NCI-H2081 (cell line): ENCODE results near the gene DNAJC21.

ENCODE experiments used
- DNase-seq, 2 experiments: peaks; one replicate each; lab custom pipeline; 2025; lab: John Stamatoyannopoulos, UW

DNAJC21 gene

DNA sequence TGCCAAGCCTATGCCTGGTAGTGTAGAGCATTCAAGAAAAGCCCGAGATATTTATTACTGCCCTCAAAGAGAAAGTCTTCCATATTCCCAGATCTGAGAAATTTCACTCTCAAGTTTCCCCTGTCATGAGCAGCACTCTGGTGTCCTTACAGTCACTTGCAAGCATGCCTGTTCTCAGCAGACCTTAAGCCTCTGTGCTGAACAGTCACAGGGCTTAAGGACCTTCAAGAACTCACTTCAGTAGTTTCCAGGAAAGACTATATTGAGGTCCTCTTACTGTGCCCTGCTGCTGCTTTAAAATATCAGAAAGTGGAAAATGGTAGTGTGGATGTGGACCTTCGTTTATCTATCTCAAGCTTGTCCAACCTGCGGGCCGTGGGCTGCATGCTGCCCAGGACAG lies 53.5 kb downstream of the DNAJC21 start:
- no peak for DNase-seq

DNA sequence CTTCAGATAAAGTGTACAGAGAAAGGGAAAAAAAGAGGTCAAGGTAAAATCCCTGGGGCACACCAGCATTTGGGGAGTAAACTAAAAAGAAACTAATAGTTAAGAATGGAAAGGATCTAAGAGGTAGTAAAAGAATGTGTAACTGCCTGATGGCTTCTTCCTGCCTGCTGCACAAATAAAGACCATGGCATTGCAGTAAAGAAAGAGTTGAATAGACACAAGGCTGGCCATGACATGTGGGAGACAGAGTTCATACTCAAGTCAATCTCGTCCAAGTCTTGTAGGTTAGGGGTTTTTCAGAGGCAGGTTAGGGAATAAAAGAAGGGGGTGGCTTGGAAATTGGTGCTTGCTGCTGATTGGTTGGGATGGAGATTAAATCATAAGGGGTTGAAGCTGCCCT lies 57.6 kb downstream of the DNAJC21 start:
- no peak for DNase-seq

DNA sequence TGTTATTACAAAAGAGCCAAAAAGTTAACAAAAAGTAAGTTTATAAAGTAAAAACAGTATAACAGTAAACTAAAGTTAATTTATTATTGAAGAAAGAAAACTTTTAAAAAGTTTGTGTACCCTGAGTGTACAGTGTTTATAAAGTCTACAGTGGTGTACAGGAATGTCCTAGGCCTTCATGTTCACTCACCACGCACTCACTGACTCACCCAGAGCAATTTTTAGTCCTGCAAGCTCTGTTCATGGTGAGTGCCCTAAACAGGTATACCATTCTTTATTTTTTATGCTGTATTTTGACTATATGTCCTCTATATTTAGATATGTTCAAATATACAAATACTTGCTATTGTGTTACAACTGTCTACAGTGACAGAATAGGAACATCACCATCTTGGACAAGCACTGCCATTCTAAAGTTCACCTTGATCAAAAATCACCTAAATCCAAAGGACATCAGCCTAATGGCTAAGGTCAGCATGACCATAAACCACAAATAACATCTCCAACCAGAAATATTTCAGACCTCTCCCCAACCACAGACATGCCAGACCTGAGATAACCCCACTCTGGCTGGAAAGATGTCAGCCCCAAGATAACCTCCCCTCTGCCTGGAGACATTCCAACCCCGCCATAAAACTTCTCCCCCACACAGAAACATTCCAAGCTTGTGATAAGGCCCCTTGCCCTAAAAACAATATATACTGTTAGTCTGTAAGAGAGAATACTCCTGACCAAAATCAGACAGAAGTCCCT lies 62.3 kb downstream of the DNAJC21 start:
- DNase-seq, result no peak

DNA sequence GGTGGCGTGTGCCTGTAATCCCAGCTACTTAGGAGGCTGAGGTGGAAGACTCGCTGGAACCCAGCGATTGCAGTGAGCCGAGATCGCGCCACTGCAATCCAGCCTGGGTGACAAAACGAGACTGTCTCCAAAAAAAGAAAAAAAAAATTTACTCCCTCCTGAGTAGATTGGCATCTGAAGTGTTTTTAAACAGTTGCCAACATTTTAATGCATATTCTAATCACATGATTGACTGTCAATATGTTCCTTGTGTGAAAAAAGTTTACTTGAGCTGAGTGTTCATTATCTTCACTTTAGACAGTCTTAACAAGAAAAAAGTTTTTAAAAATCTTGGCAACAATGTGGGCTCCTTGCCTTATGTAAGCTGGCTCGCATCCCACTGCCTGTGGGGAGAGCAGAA lies 64.6 kb downstream of the DNAJC21 start:
- DNase-seq, result no peak

DNA sequence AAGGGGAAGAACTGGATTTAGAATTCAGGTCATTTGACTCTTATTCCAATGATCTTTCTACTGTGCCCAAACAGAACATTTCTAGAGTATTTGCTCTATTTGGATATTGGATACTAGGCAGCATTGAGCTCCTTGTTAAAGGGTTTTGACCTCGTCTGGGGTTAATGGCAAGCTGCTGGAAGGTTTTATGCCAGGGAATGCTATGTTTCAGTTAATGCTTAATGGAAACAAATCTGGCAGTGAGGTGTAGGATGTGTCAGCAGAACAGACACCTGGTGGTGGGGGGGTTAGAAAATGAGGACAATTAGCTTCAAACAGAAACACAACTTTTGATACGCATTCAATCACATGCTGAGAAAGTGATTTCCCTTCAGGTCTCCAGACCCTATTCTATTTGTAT lies 66.9 kb downstream of the DNAJC21 start:
- DNase-seq, result no peak

DNA sequence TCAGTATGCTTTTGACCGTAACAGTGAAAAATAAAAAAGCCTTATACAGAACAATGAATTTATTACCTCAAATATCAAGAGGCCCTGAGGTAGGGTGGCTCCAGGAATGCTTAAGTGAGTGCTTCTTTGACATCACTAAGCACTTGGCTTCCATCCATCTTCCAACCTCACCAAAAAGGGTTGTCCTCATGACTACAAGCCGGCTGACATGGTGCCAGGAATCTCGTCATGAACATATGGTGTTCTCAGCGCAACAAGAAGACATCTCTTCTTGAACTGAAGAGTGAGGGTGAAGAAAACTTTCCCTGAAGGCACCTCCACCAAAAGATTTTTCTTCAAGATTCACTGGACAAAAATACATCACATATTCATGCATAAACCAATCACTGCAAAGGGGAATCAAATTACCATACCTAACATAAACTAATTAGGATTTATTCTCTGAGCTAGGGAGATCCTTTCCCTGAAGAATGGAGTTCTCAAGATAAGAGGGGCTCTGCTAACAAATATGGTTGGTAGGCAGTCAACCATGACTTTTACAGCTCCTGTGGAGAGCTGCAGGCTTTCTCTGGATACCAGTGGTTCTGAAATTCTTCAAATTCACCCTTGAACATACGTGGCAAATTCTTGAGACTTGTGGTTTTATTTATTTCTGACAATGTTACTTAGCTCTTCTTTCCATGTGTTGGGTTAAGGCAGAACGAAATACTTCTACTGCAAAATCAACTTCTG lies 68.9 kb downstream of the DNAJC21 start:
- DNase-seq, result no peak

DNA sequence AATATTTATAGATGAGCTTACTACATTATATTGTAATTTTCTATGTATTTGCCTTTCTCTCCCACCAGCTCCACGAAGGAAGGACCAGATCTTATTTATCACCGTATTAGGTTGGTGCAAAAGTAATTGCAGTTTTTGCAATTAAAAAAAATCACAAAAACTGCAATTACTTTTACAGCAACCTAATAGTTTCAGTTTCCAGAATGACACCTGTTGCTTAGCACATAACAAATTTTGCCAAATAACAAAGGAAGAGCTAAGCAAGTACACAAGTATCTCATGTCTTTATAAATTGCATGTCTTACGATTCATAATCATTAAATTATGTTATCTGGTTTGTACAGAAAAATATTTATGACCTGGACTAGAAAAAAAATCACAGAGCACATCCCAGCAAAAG lies 72.5 kb downstream of the DNAJC21 start:
- DNase-seq, result no peak

GRCh38 chr5:35002459-35002858 lies 73.1 kb downstream of the DNAJC21 start:
- no peak for DNase-seq

DNA sequence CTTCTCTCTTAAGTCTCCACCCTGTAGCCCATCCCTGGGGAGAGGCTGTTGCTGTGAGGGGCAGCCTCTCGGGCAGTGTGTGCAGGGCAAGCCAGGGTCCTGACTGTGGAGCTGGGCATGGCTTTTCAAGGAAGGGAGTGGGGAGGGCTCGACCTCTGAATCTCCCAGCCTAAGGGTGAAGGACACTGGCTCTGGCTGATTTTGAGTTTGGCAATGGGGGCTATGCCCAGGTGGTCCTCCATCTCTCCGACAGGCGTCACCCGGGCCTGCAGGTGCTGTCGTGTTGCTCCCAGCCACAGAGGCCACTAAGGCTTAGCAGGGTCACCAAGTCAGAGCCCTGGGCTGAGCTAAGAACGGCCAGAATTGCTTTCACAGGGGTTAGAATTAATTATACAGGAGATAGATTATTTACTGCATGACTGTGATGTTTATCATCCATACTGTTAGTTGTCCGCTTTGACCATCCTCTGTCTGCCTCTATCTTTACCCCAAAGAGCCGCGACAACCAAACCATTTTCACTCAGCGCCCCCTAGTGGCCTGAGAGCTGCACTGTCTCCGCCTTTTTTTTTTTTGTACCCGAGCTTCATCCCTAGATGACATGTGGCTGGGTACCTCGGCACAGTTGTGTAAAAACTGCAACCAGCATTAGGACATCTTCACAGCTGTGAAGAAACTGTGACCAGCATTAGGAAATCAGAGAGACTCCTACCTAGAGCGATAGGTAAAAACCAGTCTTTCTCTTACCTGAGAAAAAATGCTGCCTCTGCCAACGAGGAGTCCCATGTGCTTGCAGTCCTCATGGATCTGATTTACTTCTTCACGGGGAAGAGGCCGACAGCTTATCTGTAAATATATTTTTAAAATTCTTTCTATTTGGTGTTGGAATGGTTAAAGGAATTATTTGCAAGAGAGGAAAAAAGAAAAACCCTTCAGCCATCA lies 73.9 kb downstream of the DNAJC21 start:
- DNase-seq, result peak; percentile 83 to 87

DNA sequence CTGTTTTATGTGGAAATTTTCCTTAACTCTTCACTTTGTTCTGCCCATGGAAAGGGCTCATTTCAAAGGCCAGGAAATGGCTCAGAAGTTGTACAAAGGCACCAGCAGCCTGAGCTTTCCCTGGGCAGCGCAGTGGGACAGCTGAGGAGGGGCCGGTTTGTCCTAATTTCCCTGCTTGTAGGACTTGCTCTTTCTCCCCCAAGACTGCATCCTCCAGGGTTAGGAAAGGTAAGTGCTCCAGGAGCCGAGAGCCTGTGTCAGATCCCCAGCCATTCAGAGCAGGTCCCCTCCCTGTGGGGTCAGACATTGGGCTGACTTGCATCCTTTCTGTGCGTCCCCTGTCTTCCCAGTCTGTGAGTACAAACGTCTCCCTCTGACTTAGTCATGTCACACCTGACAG lies 74.8 kb downstream of the DNAJC21 start:
- no peak for DNase-seq

DNA sequence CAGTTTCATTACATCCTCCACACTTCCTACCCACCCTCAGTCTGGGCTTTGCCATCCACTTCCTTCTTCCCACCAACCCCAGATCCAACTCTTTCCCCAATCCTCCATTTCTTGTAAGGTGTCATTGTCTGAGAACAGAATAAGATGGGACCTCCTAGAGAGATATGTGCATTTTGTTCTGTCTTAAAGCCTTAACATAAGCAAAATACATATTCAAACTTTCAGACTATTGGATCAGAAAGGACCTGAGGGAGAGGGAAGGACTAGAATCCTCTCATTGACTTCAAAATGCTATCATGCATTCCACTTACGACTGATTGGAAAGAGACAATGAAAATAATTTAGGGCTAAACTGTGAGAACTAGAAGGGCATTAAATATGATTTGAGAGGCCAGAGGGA lies 75.4 kb downstream of the DNAJC21 start:
- DNase-seq, result no peak
